Gastrocnemius medialis (tissue), 4 donors: ENCODE data around the gene PCDHGA10. TPM values are rescaled to one million over a fixed set of nuclear protein-coding genes. Genes with fewer than 3 reads are reported as not detected.
"Not testable (repeated sequence)": the region's sequence is repeated elsewhere in the genome, so short reads cannot be mapped to it uniquely, and the experiment has no call there.

ENCODE experiments used
- ATAC-seq, 2 donors: fragments of 150-250 bp; one replicate each; pipeline ENCODE4 v1.9.1; 2016
- DNase-seq, 2 donors: peaks; one replicate each; pipeline ENCODE4 v3.0.0-alpha.2; 2019
- H3K27ac ChIP-seq, 4 donors: fragments of 200-600 bp; sonication (generic); 1 replicate in 1 of 4; 2 replicates in 3 of 4; pipeline ENCODE4 v1.5.1; 2016 to 2018; ENCODE audit warnings: mild to moderate bottlenecking in 2 of 4, moderate library complexity in 1 of 4
- H3K27me3 ChIP-seq, 3 donors: fragments of 200-600 bp; sonication (generic) in 2 of 3; 1 replicate in 1 of 3; 2 replicates in 2 of 3; pipeline versions ENCODE4 v1.5.1 to v1.6.0; 2016 to 2019; ENCODE audit warnings: mild to moderate bottlenecking in 1 of 3, moderate library complexity in 1 of 3
- H3K36me3 ChIP-seq, 2 donors: fragments of 200-600 bp; sonication (generic) in 1 of 2; one replicate each; pipeline ENCODE4 v1.5.1; 2017 to 2018
- H3K4me1 ChIP-seq, 2 donors: fragments of 200-600 bp; sonication (generic) in 1 of 2; one replicate each; pipeline ENCODE4 v1.5.1; 2016 to 2017; ENCODE audit warnings: mild to moderate bottlenecking in 2 of 2
- H3K4me3 ChIP-seq, 4 donors: fragments of 200-600 bp; sonication (generic) in 3 of 4; 1 replicate in 1 of 4; 2 replicates in 3 of 4; pipeline ENCODE4 v1.5.1; 2016 to 2019; ENCODE audit warnings: mild to moderate bottlenecking in 2 of 4
- H3K9me3 ChIP-seq, 3 donors: fragments of 200-600 bp; sonication (generic) in 2 of 3; 1 replicate in 1 of 3; 2 replicates in 2 of 3; pipeline ENCODE4 v1.5.1; 2016 to 2019
- CTCF ChIP-seq, 5 experiments: fragments of 450-650 bp in 3 of 5; fragments of 200-600 bp in 2 of 5; sonication (generic) in 2 of 5; IDR thresholded peaks in 4 of 5; conservative IDR thresholded peaks in 1 of 5; 1 replicate in 4 of 5; 2 replicates in 1 of 5; pipeline ENCODE4 v1.5.1; 2016 to 2019; ENCODE audit warnings: antibody characterized with exemption in 5 of 5, mild to moderate bottlenecking in 3 of 5, moderate library complexity in 3 of 5
- POLR2A ChIP-seq, 2 donors: fragments of 450-650 bp; IDR thresholded peaks; one replicate each; pipeline ENCODE4 v1.6.1; 2017; ENCODE audit warnings: antibody characterized with exemption in 2 of 2, mild to moderate bottlenecking in 2 of 2, moderate library complexity in 2 of 2
- in situ Hi-C, 4 donors: fragments of 200-750 bp; cut with MboI; loops; one replicate each; pipeline versions ENCODE4 v1.15.0 to v1.8.0; 2017; ENCODE audit warnings: low sequenced_read_pairs in 4 of 4
- intact Hi-C: fragments of 100-400 bp; cut with DNase I; formaldehyde crosslinking; loops from one replicate; pipeline ENCODE4 v1.15.1; 2023; ENCODE audit warnings: low total_unique reads
- total RNA-seq, 4 donors: library from RNA; depleted of rRNA; stranded (reverse); fragments of >200 nt; gene quantifications; one replicate each; pipeline versions ENCODE4 v1.1.0 to v1.2.3, GENCODE V29; 2016

Gene PCDHGA10
- total RNA-seq, 4 donors from 2014 or later, result 0.80 to 2.4 (median 1.2) TPM

GRCh38 chr5:141397756-141398551 is 14.8 kb upstream of the PCDHGA10 start, which contains the start of gene PCDHGB5:
Gene PCDHGB5 (plus strand): TSS chr5:141397947. CDS start chr5:141398128, 181 bp downstream.
- in situ Hi-C loops, H3K36me3 ChIP-seq, H3K9me3 ChIP-seq, intact Hi-C loops: not testable (repeated sequence)
- ATAC-seq (peak; percentile 82 to 86), DNase-seq (peak in 1 of 2 donors; percentile 41)
- Histone ChIP-seq H3K27me3 (peaks cover 0 to 11% (median 4%) of the 10 kb centered on the region in 3 donors), H3K27ac (peak within 1 kb of the TSS; percentile 59 to 71 (median 67)), H3K4me3 (peak within 1 kb of the TSS; percentile 50 to 58 (median 52)), H3K4me1 (peaks cover 9 to 13% of the 10 kb centered on the region in 2 donors)
- TF ChIP-seq CTCF (IDR thresholded peaks at IDR 0.05 in 4 of 5, conservative IDR thresholded peaks at IDR 0.05 in 1 of 5) (peak; percentile 60 to 81 (median 66)), POLR2A (IDR thresholded peaks at IDR 0.05) (peak in 1 of 2 donors; percentile 39)

GRCh38 chr5:141398608-141399007 is 14.2 kb upstream of the PCDHGA10 start:
- in situ Hi-C loops, result no loop called here
- Histone ChIP-seq H3K36me3 (peaks cover 0 to 4% of the 10 kb centered on the region in 2 donors), H3K4me1 (peaks cover 11 to 17% of the 10 kb centered on the region in 2 donors), H3K9me3 (peaks cover 0 to 6% (median 0%) of the 10 kb centered on the region in 3 donors), H3K27me3 (peaks cover 0 to 11% (median 4%) of the 10 kb centered on the region in 3 donors), H3K27ac (peak overlapping the region in 1 of 4 donors; percentile 15), H3K4me3 (peak overlapping the region; percentile 11 to 44 (median 32))
- DNase-seq, result no peak
- TF ChIP-seq POLR2A (IDR thresholded peaks at IDR 0.05) (no peak), CTCF (IDR thresholded peaks at IDR 0.05 in 4 of 5, conservative IDR thresholded peaks at IDR 0.05 in 1 of 5) (peak in 2 of 5 experiments; percentile 14 to 38)
- intact Hi-C loops, result no loop called here
- ATAC-seq, result peak in 1 of 2 donors; percentile 35

- in situ Hi-C loops, result no loop called here
- Histone ChIP-seq H3K36me3 (peaks cover 0 to 4% of the 10 kb centered on the region in 2 donors), H3K27me3 (peaks cover 0 to 6% (median 4%) of the 10 kb centered on the region in 3 donors), H3K27ac (no peak overlapping the region), H3K4me3 (peak overlapping the region in 2 of 4 donors; percentile 17 to 44), H3K9me3 (peaks cover 0 to 6% (median 0%) of the 10 kb centered on the region in 3 donors), H3K4me1 (peaks cover 11 to 17% of the 10 kb centered on the region in 2 donors)
- no peak for DNase-seq
- intact Hi-C loops, result no loop called here
- no peak for ATAC-seq
- TF ChIP-seq POLR2A (IDR thresholded peaks at IDR 0.05) (no peak), CTCF (IDR thresholded peaks at IDR 0.05 in 4 of 5, conservative IDR thresholded peaks at IDR 0.05 in 1 of 5) (no peak)
Observed at GRCh38 chr5:141399555-141400258, 13.1 kb upstream of the PCDHGA10 start.

GRCh38 chr5:141402553-141403243 is 10.1 kb upstream of the PCDHGA10 start, which contains the start of gene PCDHGA9:
Gene PCDHGA9 (plus strand): TSS chr5:141402778. CDS start chr5:141402953, 175 bp downstream.
- TF ChIP-seq POLR2A (IDR thresholded peaks at IDR 0.05) (no peak), CTCF (IDR thresholded peaks at IDR 0.05 in 4 of 5, conservative IDR thresholded peaks at IDR 0.05 in 1 of 5) (peak in 4 of 5 experiments; percentile 35 to 46 (median 40))
- DNase-seq (no peak), ATAC-seq (peak; percentile 55 to 63)
- H3K36me3 ChIP-seq, result peaks cover 0 to 4% of the 10 kb centered on the region in 2 donors
- in situ Hi-C loops (no loop called here), intact Hi-C loops (no loop called here)
- no peak within 1 kb of the TSS for H3K27ac ChIP-seq
- H3K9me3 ChIP-seq, result peaks cover 0 to 6% (median 0%) of the 10 kb centered on the region in 3 donors
- peaks cover 0 to 4% (median 0%) of the 10 kb centered on the region in 3 donors for H3K27me3 ChIP-seq
- peaks cover 14 to 15% of the 10 kb centered on the region in 2 donors for H3K4me1 ChIP-seq
- H3K4me3 ChIP-seq, result peak within 1 kb of the TSS; percentile 29 to 45 (median 37)
